ENCODE results near the gene CENPO. TPM values are rescaled to one million over a fixed set of nuclear protein-coding genes. Genes with fewer than 3 reads are reported as not detected.

Gene CENPO
- total RNA-seq, 1 experiment from 2014 or later: 27.9 TPM

- no peak overlapping the region for H3K4me3 ChIP-seq (replicated peaks in 1 of 2; ENCODE audit: low read depth in 1 of 2, low read length in 2 of 2)
- DNase-seq (ENCODE audit: low read depth, low spot score): no peak
- H3K27ac ChIP-seq (ENCODE audit: low read depth, low read length): no peak overlapping the region
- CTCF ChIA-PET: no interaction called here
- RAD21 ChIA-PET (ENCODE audit: low non-redundant PET in 1 of 2, low total read pairs in 2 of 2, uncharacterized antibody in 2 of 2, unreplicated experiment in 2 of 2): no interaction called here
- H3K27me3 ChIP-seq (ENCODE audit: insufficient read depth, low read length): no peaks in the 10 kb centered on the region
- BruUV-seq (replicated peaks): no TSS peak
- POLR2A ChIA-PET: no interaction called here
- H3K4me2 ChIP-seq (ENCODE audit: low read length): no peak overlapping the region
- TF ChIP-seq EGR1 (IDR thresholded peaks at IDR 0.05; ENCODE audit: low read depth) (no peak), POLR2AphosphoS5 (IDR thresholded peaks at IDR 0.05; ENCODE audit: low read depth, low read length) (no peak), RAD21 (IDR thresholded peaks at IDR 0.05; ENCODE audit: low read depth) (no peak), ELF1 (IDR thresholded peaks at IDR 0.05; ENCODE audit: borderline replicate concordance, low read depth) (no peak), EZH2 (IDR thresholded peaks at IDR 0.05) (no peak), ZNF274 (IDR thresholded peaks at IDR 0.05; ENCODE audit: low read depth, low read length) (no peak), EZH2phosphoT487 (IDR thresholded peaks at IDR 0.05; ENCODE audit: borderline replicate concordance) (no peak), CBX3 (IDR thresholded peaks at IDR 0.05; ENCODE audit: low read depth) (no peak), MAX (IDR thresholded peaks at IDR 0.05) (no peak), FOSL1 (IDR thresholded peaks at IDR 0.05; ENCODE audit: low read depth) (no peak), SP1 (IDR thresholded peaks at IDR 0.05; ENCODE audit: low read depth) (no peak), JUND (IDR thresholded peaks at IDR 0.05) (no peak), POLR2A (IDR thresholded peaks at IDR 0.05; ENCODE audit: borderline replicate concordance, extremely low read depth, insufficient read depth, insufficient read length) (no peak), YY1 (IDR thresholded peaks at IDR 0.05; ENCODE audit: extremely low read depth, insufficient replicate concordance, low read depth, low read length) (no peak)
- H3K9me3 ChIP-seq (ENCODE audit: control insufficient read depth in 1 of 2, insufficient read depth in 1 of 2, low read depth in 1 of 2, low read length in 2 of 2): no peaks in the 10 kb centered on the region
- no peak for ATAC-seq
- H3K9ac ChIP-seq (ENCODE audit: low read length): no peak overlapping the region
- intact Hi-C loops (cut with micrococcal nuclease): no loop called here
- no peak overlapping the region for H2AFZ ChIP-seq (ENCODE audit: low read depth, low read length, poor library complexity, severe bottlenecking)
- no peaks in the 10 kb centered on the region for H4K20me1 ChIP-seq (ENCODE audit: insufficient read depth)
- H3K4me1 ChIP-seq (ENCODE audit: control insufficient read depth in 1 of 2, insufficient read depth in 2 of 2, low read length in 2 of 2): peaks cover 0 to 14% of the 10 kb centered on the region in 2 experiments; a peak in 2 of 4 replicates
- H3K36me3 ChIP-seq (ENCODE audit: control insufficient read depth in 1 of 2, insufficient read depth in 2 of 2, low read length in 2 of 2): peaks cover 0 to 13% of the 10 kb centered on the region in 2 experiments; a peak in 3 of 4 replicates
- H3K9me2 ChIP-seq (ENCODE audit: insufficient read depth): no peaks in the 10 kb centered on the region
- H3K79me2 ChIP-seq (ENCODE audit: insufficient read depth, low read length): no peaks in the 10 kb centered on the region
Observed at GRCh38 chr2:24840164-24840869, 47.1 kb downstream of the CENPO start.
